Measurements from ENCODE around the gene KCNH1.
A peak's percentile ranks its signal among the peaks of the same experiment; 100 is the strongest.

The KCNH1 gene

GRCh38 chr1:210916548-210916947 is 217.4 kb downstream of the KCNH1 start:
- DNase-seq: no peak

GRCh38 chr1:210915890-210916507 is 217.9 kb downstream of the KCNH1 start:
- DNase-seq: no peak

DNA sequence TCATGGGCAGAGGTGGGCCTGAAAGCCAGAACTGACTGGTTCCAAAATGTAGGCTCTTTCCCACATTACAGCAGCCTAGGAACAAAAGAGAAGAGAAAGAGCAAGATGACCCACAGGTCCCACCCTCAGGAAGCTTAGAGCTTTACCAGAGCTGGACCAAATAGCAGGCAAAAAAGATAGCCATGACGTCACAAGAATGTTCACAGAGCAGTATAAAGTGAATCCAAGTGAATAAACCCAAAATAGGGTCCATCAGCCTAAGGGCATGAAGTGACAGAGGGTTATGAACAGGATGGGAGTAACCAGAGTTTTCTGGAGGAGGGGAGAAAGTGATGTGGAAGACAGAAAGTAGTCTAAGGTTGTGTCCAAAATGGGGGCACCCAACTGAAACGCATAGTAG is 221.2 kb downstream of the KCNH1 start:
- DNase-seq: no peak

DNA sequence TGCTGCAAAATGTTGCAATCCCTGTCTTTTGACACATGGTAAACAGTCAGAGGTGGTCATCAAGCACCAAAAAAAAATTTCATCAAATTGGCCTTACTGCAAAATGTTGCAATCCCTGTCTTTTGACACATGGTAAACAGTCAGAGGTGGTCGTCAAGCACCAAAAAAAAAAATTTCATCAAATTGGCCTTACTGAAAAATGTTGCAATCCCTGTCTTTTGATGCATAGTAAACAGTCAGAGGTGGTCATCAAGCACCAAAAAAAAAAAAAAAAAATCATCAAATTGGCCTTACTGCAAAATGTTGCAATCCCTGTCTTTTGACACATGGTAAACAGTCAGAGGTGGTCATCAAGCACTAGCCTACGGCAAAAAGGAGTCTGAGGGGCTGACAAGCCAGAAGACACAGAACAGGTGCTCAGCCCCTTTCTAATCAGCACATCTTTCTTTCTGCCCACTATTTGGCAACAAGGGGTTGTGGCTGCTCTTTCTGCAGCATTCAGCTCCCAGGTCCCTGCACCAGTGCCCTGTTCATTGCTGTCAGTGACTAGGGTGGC is 223.8 kb downstream of the KCNH1 start:
- DNase-seq: no peak

GRCh38 chr1:210908791-210909190 is 225.2 kb downstream of the KCNH1 start:
- DNase-seq: no peak

DNA sequence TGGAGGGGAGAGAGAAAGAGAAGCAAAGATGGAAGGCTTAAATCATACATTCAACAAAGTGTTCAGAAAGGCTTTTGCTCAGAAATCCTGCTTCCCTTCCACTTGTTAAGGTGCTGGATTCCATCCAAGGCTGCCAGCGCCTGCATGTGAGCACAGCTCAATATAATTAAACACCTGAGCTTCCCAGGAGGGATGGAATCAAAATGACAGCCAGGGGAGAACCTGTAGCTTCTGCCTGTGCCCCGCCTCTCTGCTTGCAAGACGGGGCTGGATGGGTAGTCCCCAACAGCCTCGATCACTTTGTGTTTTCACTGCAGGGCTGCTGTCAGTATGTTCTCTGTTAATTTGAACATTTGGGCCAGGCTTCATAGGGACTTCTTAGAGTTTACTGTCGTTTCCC is 225.7 kb downstream of the KCNH1 start:
- no peak for DNase-seq

GRCh38 chr1:210907251-210907805 is 226.6 kb downstream of the KCNH1 start:
- no peak for DNase-seq

- no peak for DNase-seq
These were observed 227.9 kb downstream of the KCNH1 start for GRCh38 chr1:210905944-210906453.

GRCh38 chr1:210905365-210905904 is 228.5 kb downstream of the KCNH1 start:
- no peak for DNase-seq

DNA sequence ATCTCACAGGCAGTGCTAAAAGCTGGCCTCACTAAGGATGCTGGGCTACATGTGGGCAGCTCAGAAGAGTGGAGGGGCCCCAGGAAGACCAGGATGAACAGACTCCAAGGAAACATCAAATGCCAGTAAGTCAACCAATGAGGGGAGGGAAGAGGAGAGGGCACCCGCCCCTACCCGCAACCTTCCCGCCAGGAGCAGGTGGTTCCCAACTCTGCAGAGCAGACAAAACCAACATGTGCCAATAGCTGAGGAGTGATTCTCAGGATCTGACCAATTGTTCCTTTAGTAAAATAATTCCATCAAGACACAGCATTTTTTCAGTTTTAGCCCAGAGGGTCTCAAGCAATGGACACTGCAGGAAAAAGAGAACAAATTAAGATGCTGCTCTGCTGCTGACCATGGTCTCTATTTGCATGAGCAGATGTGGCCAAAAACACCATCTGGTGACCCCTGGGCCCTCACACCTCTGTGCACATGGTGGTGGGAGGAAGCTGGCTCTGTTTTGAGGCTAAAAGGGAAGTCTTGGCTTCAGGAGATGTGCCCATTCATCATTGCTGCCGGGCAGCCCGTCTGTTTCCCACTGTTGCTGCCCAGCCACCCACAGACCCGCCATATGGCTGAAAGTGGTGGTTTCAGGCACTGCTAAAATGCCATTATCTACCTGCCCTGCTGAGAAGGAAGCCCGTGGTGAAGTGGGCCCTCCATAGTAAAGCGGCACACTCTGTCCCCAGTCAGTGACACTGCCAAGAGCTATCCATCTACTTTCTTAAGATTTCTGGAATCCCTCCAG is 231.8 kb downstream of the KCNH1 start:
- DNase-seq: peak; percentile 36

GRCh38 chr1:210900820-210901219 is 233.1 kb downstream of the KCNH1 start:
- DNase-seq: no peak

DNA sequence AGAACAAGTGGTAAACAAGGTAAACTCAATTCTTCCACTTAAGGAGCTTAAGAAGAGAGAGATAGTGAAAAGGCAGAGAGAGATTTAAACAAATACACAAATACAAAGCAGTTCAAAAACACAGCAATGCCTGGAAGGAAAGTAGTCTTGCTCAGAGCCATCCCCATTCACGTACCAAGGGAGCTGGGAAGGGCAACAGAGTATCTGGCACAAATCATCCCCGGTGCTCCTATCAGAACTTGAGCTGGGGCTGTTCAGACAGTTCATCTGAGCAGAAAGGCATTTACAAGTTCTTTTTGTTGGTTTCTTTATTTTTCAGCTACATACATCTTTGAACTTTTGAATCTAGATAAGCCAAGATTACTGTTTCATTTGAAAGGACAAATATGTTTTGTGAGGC is 233.9 kb downstream of the KCNH1 start:
- no peak for DNase-seq

- no peak for DNase-seq
These were observed 234.3 kb downstream of the KCNH1 start for GRCh38 chr1:210899676-210900075.

DNA sequence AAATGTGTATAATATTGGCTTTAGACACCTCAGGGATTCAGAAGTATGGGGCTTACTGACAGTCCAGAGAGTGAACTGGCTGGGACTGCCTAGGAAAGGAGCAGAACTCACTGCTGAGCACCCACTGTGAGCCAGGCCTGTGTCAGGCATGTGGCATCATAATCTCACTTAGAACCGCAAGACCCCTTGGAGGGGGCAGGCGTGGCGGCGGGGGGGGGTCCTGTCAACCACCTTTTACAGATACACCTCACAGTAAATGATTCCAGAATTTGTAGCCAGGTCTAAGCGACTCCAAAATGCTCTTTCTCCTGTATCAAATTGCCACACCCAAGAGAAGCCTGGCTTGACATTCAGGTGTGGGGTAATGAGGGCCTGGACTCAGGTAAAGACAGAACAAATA is 235.5 kb downstream of the KCNH1 start:
- no peak for DNase-seq

- DNase-seq: no peak
These were observed 250.1 kb downstream of the KCNH1 start for GRCh38 chr1:210883821-210884220.

GRCh38 chr1:210882414-210883221 is 251.3 kb downstream of the KCNH1 start:
- no peak for DNase-seq

- no peak for DNase-seq
These were observed 255.4 kb downstream of the KCNH1 start for GRCh38 chr1:210878564-210878963.

- no peak for DNase-seq
These were observed 257.7 kb downstream of the KCNH1 start for GRCh38 chr1:210876275-210876674.

DNA sequence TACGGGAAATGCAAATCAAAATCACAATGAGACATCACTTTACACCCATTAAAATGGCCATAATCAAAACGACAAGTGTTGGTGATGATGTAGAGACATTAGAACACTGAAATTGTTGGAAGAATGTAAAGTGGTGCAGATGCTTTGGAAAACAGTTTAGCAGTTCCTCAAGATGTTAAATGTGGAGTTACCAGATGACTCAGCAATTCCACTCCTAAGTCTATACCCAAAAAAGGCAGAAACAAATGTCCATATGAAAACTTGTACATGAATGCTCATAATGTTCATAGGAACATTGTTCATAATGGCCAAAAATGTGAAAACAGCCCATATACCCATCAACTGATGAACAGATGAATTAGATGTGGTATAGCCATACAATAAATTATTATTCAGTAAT is 267.4 kb downstream of the KCNH1 start:
- no peak for DNase-seq

DNA sequence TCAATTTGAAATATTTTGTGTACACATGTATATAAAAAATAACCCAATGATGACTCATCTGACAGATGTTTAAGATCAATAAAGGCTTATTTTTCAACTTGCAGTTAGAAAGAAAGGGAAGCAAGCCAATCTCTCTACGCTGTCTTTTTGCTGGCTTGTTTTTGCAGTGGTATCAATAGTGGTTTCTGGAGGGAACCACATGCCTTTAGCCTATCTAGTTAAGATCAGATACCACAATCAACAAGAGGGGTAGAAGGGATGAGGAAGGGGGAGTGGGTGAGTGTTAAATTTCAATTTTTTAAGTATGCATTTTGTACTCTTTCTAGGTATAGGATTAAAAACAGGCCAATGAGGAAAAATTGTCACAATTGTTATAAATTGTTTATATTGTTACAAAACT is 276.2 kb downstream of the KCNH1 start:
- DNase-seq: no peak

DNA sequence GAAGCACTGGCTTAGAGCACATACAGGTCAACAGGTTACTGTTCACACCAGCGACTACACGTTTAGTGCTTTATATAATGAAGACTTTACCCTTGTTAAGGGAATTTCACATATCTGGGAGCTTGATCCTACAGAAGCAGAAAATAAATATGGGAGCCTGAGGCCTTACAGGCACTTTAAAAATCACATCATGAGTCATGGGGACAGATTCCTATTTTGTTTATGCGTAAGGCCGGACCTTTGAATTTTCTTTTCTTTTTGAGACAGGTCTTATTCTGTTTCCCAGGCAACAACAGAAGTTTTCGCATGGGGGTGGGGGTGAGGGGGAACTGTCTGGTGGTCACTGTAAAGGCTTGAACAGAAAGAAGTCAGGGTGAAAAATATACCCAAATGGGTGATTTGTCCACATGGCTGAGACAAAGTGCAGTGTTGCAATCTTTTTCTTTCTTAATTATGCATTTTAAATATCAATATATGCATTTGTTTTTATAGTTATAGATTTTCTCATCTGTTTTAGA is 276.7 kb downstream of the KCNH1 start:
- DNase-seq: no peak

- DNase-seq: peak; percentile 33
These were observed 278.5 kb downstream of the KCNH1 start for GRCh38 chr1:210855440-210855839.
